H9 (cell line): ENCODE measurements around the gene SETD7. TPM values are rescaled to one million over a fixed set of nuclear protein-coding genes. Genes with fewer than 3 reads are reported as not detected.
A peak's percentile ranks its signal among the peaks of the same experiment; 100 is the strongest.

Experiments used
- DNase-seq: peaks from one replicate; pipeline ENCODE4 v3.0.0-alpha.2; 2017
- H2AFZ ChIP-seq: one replicate; pipeline ENCODE4 v1.6.1; 2013; ENCODE audit warnings: mild to moderate bottlenecking, low read length, control low read depth, moderate library complexity
- H2AK5ac ChIP-seq: 2 replicates; pipeline ENCODE4 v1.6.1; 2013; ENCODE audit warnings: low read length, control low read depth, mixed read lengths; ENCODE audit not compliant: insufficient read length
- H2BK120ac ChIP-seq: one replicate; pipeline ENCODE4 v1.6.1; 2013; ENCODE audit warnings: low read depth, mild to moderate bottlenecking, low read length, control low read depth, inconsistent platforms; ENCODE audit not compliant: poor library complexity, severe bottlenecking
- H2BK12ac ChIP-seq: 2 replicates; pipeline ENCODE4 v1.6.1; 2013; ENCODE audit warnings: low read length, control low read depth, mixed read lengths, low read depth; ENCODE audit not compliant: insufficient read length
- H2BK15ac ChIP-seq: 2 replicates; pipeline ENCODE4 v1.6.1; 2013; ENCODE audit warnings: low read depth, low read length, control low read depth
- H2BK20ac ChIP-seq: one replicate; pipeline ENCODE4 v1.6.1; 2013; ENCODE audit warnings: low read depth, mild to moderate bottlenecking, low read length, control low read depth, inconsistent platforms; ENCODE audit not compliant: poor library complexity, severe bottlenecking
- H2BK5ac ChIP-seq: 2 replicates; pipeline ENCODE4 v1.6.1; 2013; ENCODE audit warnings: low read length, control low read depth, mixed read lengths; ENCODE audit not compliant: insufficient read length
- H3K14ac ChIP-seq: 2 replicates; pipeline ENCODE4 v1.6.1; 2013; ENCODE audit warnings: low read length, control low read depth; ENCODE audit not compliant: insufficient read depth
- H3K18ac ChIP-seq: 2 replicates; pipeline ENCODE4 v1.6.1; 2013; ENCODE audit warnings: low read depth, mild to moderate bottlenecking, mixed read lengths, low read length, control low read depth; ENCODE audit not compliant: insufficient read length
- H3K23ac ChIP-seq: 2 replicates; pipeline ENCODE4 v1.6.1; 2013; ENCODE audit warnings: low read length, control low read depth, mixed read lengths, low read depth; ENCODE audit not compliant: insufficient read length
- H3K23me2 ChIP-seq: 2 replicates; pipeline ENCODE4 v1.6.1; 2013; ENCODE audit warnings: low read depth, mild to moderate bottlenecking, mixed read lengths, low read length, control low read depth; ENCODE audit not compliant: insufficient read length, poor library complexity, severe bottlenecking
- H3K27ac ChIP-seq: 2 replicates; pipeline ENCODE4 v1.5.1; 2013; ENCODE audit warnings: low read length, control low read depth, mixed read lengths, low read depth; ENCODE audit not compliant: insufficient read length
- H3K27me3 ChIP-seq: 2 replicates; pipeline ENCODE4 v1.6.1; 2013; ENCODE audit warnings: low read length, control low read depth, inconsistent platforms; ENCODE audit not compliant: insufficient read depth
- H3K4ac ChIP-seq: 2 replicates; pipeline ENCODE4 v1.6.1; 2013; ENCODE audit warnings: low read depth, mild to moderate bottlenecking, control low read depth, inconsistent platforms, low read length, moderate library complexity
- H3K4me1 ChIP-seq: 2 replicates; pipeline ENCODE4 v1.6.1; 2013; ENCODE audit warnings: low read length, control low read depth, inconsistent platforms; ENCODE audit not compliant: insufficient read depth
- H3K4me2 ChIP-seq: 2 replicates; pipeline ENCODE4 v1.6.1; 2013; ENCODE audit warnings: low read length, control low read depth, mixed read lengths; ENCODE audit not compliant: insufficient read length, insufficient read depth
- H3K56ac ChIP-seq: 2 replicates; pipeline ENCODE4 v1.6.1; 2013; ENCODE audit warnings: low read depth, mild to moderate bottlenecking, mixed read lengths, low read length, control low read depth; ENCODE audit not compliant: insufficient read length
- H3K79me1 ChIP-seq: 2 replicates; pipeline ENCODE4 v1.6.1; 2013; ENCODE audit warnings: low read depth, mild to moderate bottlenecking, moderate library complexity, low read length, control low read depth, inconsistent platforms; ENCODE audit not compliant: insufficient read depth, poor library complexity, severe bottlenecking
- H3K79me2 ChIP-seq: 2 replicates; pipeline ENCODE4 v1.6.1; 2013; ENCODE audit warnings: low read length, control low read depth, inconsistent platforms; ENCODE audit not compliant: insufficient read depth
- H3K9ac ChIP-seq: 2 replicates; pipeline ENCODE4 v1.6.1; 2013; ENCODE audit warnings: low read length, control low read depth, mixed read lengths; ENCODE audit not compliant: insufficient read length; ENCODE audit errors: extremely low read depth
- H3K9me3 ChIP-seq: one replicate; pipeline ENCODE4 v1.6.1; 2013; ENCODE audit warnings: low read depth, low read length, inconsistent platforms; ENCODE audit not compliant: control insufficient read depth
- H3T11ph ChIP-seq: one replicate; pipeline ENCODE4 v1.6.1; 2013; ENCODE audit warnings: mild to moderate bottlenecking, low read length, control low read depth, inconsistent platforms
- H4K20me1 ChIP-seq: one replicate; pipeline ENCODE4 v1.6.1; 2013; ENCODE audit not compliant: control insufficient read depth, insufficient read length, insufficient read depth
- H4K5ac ChIP-seq: 2 replicates; pipeline ENCODE4 v1.6.1; 2013; ENCODE audit warnings: low read depth, mild to moderate bottlenecking, mixed read lengths, low read length, control low read depth; ENCODE audit not compliant: insufficient read length
- H4K8ac ChIP-seq: replicated peaks from 2 replicates; pipeline ENCODE4 v1.6.1; 2013; ENCODE audit warnings: low read length, control low read depth, mixed read lengths, low read depth; ENCODE audit not compliant: insufficient read length
- H4K91ac ChIP-seq: 2 replicates; pipeline ENCODE4 v1.6.1; 2013; ENCODE audit warnings: low read depth, mild to moderate bottlenecking, moderate library complexity, mixed read lengths, low read length, control low read depth; ENCODE audit not compliant: insufficient read length
- H3K27ac Mint-ChIP-seq, 3 experiments: 2 replicates in 2 of 3; 3 replicates in 1 of 3; pipeline ENCODE4 v1.8.0; 2020 to 2021; ENCODE audit warnings: mixed read lengths in 3 of 3, mild to moderate bottlenecking in 1 of 3, moderate library complexity in 1 of 3
- H3K27me3 Mint-ChIP-seq: 2 replicates; pipeline ENCODE4 v1.8.0; 2021; ENCODE audit warnings: low read depth, mild to moderate bottlenecking, moderate library complexity, mixed read lengths
- H3K36me3 Mint-ChIP-seq, 3 experiments: 2 replicates in 2 of 3; 3 replicates in 1 of 3; pipeline ENCODE4 v1.8.0; 2020 to 2021; ENCODE audit warnings: low read depth in 3 of 3, mixed read lengths in 3 of 3; ENCODE audit not compliant: insufficient read depth in 1 of 3
- H3K4me1 Mint-ChIP-seq, 2 experiments: 2 replicates each; pipeline ENCODE4 v1.8.0; 2020; ENCODE audit warnings: mixed read lengths in 2 of 2
- H3K4me3 Mint-ChIP-seq, 2 experiments: 2 replicates in 1 of 2; 3 replicates in 1 of 2; pipeline ENCODE4 v1.8.0; 2020 to 2021; ENCODE audit warnings: mild to moderate bottlenecking in 2 of 2, mixed read lengths in 2 of 2, moderate library complexity in 1 of 2
- H3K9me3 Mint-ChIP-seq, 2 experiments: 2 replicates in 1 of 2; 3 replicates in 1 of 2; pipeline ENCODE4 v1.8.0; 2020; ENCODE audit warnings: mild to moderate bottlenecking in 2 of 2, mixed read lengths in 2 of 2, moderate library complexity in 1 of 2
- WGBS: extraction: QIAGEN DNeasy Blood & Tissue Kit; methylation state at CpG from one replicate; pipeline ENCODE4 v1.1.7; 2013; ENCODE audit warnings: missing lambda C conversion rate, low lambda C conversion rate, mixed read lengths; ENCODE audit not compliant: insufficient read length; ENCODE audit errors: extremely low coverage; 5-methylcytosine and 5-hydroxymethylcytosine counted together
- total RNA-seq: library from RNA; stranded (reverse); gene quantifications from 2 replicates; pipeline ENCODE4 v1.2.1, GENCODE V29; 2021
- TF ChIP-seq, protein P1 (sequence below): fragments of 200-600 bp; sonication (generic); conservative IDR thresholded peaks from 3 replicates; pipeline ENCODE4 v1.8.0; 2021; ENCODE audit warnings: antibody characterized with exemption, mild to moderate bottlenecking

The SETD7 gene
- total RNA-seq, 1 experiment from 2014 or later: 1.5 TPM

DNA sequence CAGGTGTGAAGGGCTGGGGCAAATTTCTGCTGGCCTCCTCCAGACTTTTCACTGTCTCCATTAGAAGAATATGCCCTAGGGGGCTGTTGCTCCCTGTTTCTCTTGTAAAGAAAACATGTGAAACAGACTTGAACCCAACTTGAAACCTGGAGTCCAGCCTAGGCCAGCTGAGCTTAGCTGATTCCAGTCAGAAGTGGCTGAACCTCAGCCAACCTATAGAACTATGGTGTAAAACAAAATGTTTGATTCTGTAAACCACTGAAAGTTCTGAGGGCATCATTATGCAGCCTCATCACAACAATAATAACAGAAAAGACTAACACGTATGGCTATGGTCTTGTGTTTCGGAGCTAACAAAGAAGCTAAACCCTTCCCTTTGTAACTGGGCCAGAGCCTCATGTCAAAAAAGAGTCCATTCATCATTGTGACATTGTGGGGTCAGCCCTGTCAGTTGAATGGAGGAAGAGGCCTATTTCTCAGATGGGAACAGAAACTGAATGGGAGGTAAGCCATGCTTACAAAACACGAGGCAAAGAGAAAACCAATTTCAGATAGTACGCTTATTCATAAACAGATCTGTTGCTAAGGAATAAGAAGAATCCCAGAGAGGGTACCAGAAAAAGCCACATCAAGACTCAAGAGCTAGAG is 34.1 kb downstream of the SETD7 start:
- Mint-ChIP-seq H3K36me3 (peaks cover 0 to under 1% (median 0%) of the 10 kb centered on the region in 3 experiments; a peak in 1 of 7 replicates), H3K27me3 (no peaks in the 10 kb centered on the region), H3K9me3 (no peaks in the 10 kb centered on the region), H3K4me1 (peaks cover 2 to 5% of the 10 kb centered on the region in 2 experiments; a peak in 3 of 4 replicates), H3K4me3 (no peak overlapping the region), H3K27ac (peak overlapping the region in 1 of 3 experiments; percentile 66; a peak in 1 of 7 replicates)
- Histone ChIP-seq H3K4ac (no peak overlapping the region), H2BK15ac (no peak overlapping the region), H4K5ac (no peak overlapping the region), H3K56ac (no peak overlapping the region), H3T11ph (no peak overlapping the region), H3K9me3 (no peaks in the 10 kb centered on the region), H3K23ac (no peak overlapping the region), H3K4me2 (no peak overlapping the region), H2BK12ac (no peak overlapping the region), H3K79me1 (no peaks in the 10 kb centered on the region), H2AFZ (no peak overlapping the region), H3K9ac (no peak overlapping the region), H2AK5ac (no peak overlapping the region), H3K27ac (no peak overlapping the region), H3K27me3 (no peaks in the 10 kb centered on the region), H4K8ac (no peak overlapping the region), H3K79me2 (no peaks in the 10 kb centered on the region), H2BK120ac (no peak overlapping the region), H4K20me1 (no peaks in the 10 kb centered on the region), H3K14ac (no peak overlapping the region), H3K18ac (no peak overlapping the region), H4K91ac (no peak overlapping the region), H2BK5ac (no peak overlapping the region), H2BK20ac (no peak overlapping the region), H3K23me2 (no peaks in the 10 kb centered on the region), H3K4me1 (no peaks in the 10 kb centered on the region)
- no CpG with 5 or more reads among the region's 4 CpGs for WGBS
- TF ChIP-seq, protein P1, sequence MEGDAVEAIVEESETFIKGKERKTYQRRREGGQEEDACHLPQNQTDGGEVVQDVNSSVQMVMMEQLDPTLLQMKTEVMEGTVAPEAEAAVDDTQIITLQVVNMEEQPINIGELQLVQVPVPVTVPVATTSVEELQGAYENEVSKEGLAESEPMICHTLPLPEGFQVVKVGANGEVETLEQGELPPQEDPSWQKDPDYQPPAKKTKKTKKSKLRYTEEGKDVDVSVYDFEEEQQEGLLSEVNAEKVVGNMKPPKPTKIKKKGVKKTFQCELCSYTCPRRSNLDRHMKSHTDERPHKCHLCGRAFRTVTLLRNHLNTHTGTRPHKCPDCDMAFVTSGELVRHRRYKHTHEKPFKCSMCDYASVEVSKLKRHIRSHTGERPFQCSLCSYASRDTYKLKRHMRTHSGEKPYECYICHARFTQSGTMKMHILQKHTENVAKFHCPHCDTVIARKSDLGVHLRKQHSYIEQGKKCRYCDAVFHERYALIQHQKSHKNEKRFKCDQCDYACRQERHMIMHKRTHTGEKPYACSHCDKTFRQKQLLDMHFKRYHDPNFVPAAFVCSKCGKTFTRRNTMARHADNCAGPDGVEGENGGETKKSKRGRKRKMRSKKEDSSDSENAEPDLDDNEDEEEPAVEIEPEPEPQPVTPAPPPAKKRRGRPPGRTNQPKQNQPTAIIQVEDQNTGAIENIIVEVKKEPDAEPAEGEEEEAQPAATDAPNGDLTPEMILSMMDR: no peak
- no peak for DNase-seq
